Daoy (cell line): ENCODE results near the gene MSMB. TPM values are rescaled to one million over a fixed set of nuclear protein-coding genes. Genes with fewer than 3 reads are reported as not detected.
"Not testable (repeated sequence)": the region's sequence is repeated elsewhere in the genome, so short reads cannot be mapped to it uniquely, and the experiment has no call there.

Experiments used
- DNase-seq: peaks from one replicate; pipeline ENCODE4 v3.0.0-alpha.2; 2015; ENCODE audit warnings: low read depth
- total RNA-seq: library from RNA; depleted of rRNA; stranded (reverse); fragments of >200 nt; shearing (Covaris generic); gene quantifications from 2 replicates; pipeline ENCODE4 v1.2.3, GENCODE V29; 2014; rRNA removed

MSMB gene
- total RNA-seq, 1 experiment from 2014 or later = not detected

- DNase-seq = peak; percentile 17
These were observed 39.9 kb downstream of the MSMB start for GRCh38 chr10:46006219-46006618.

- no peak for DNase-seq
These were observed 40.7 kb downstream of the MSMB start for GRCh38 chr10:46005383-46005782.

- DNase-seq = no peak
These were observed 41.1 kb downstream of the MSMB start for GRCh38 chr10:46004963-46005362.

GRCh38 chr10:46002916-46003693, 43.0 kb downstream of the MSMB start:
- DNase-seq = no peak

GRCh38 chr10:46002189-46002687, 43.8 kb downstream of the MSMB start:
- DNase-seq = not testable (repeated sequence)

GRCh38 chr10:46001187-46001756, 44.8 kb downstream of the MSMB start:
- DNase-seq = no peak

GRCh38 chr10:46000538-46000937, 45.5 kb downstream of the MSMB start:
- DNase-seq = no peak

- DNase-seq = not testable (repeated sequence)
These were observed 46.1 kb downstream of the MSMB start for GRCh38 chr10:45999955-46000354.

GRCh38 chr10:45997994-45998763, 47.9 kb downstream of the MSMB start:
- no peak for DNase-seq

- DNase-seq = no peak
These were observed 48.5 kb downstream of the MSMB start for GRCh38 chr10:45997557-45997956.

GRCh38 chr10:45985590-45985989, 60.5 kb downstream of the MSMB start:
- DNase-seq = not testable (repeated sequence)

GRCh38 chr10:45984473-45984872, 61.6 kb downstream of the MSMB start:
- DNase-seq = not testable (repeated sequence)

- peak; percentile 14 for DNase-seq
These were observed 62.4 kb downstream of the MSMB start for GRCh38 chr10:45983538-45984186.

Other genes with a start within 250 kb of the MSMB start
- gene AGAP4, start 198.8 kb downstream of the MSMB start, total RNA-seq = 3.2 and 3.6 TPM in 2 replicates
- gene TIMM23, start 73.8 kb downstream of the MSMB start, total RNA-seq = 113 and 127 TPM in 2 replicates
- 92.4 and 101 TPM in 2 replicates for gene NCOA4, start 15.6 kb downstream of the MSMB start, total RNA-seq
- not detected in 2 replicates for gene ANTXRL, start 240.7 kb upstream of the MSMB start, total RNA-seq